Fibroblast of pulmonary artery (primary cell): ENCODE data around the gene CRTC1.

Experiments used
- DNase-seq: peaks from one replicate; pipeline ENCODE4 v3.0.0-alpha.2; 2010; ENCODE audit warnings: low read depth
- H3K4me3 ChIP-seq: replicated peaks from 2 replicates; pipeline ENCODE4 v1.5.1; 2011; ENCODE audit warnings: low read depth, mild to moderate bottlenecking, control low read depth, low read length, moderate library complexity
- CTCF ChIP-seq: IDR thresholded peaks from 2 replicates; pipeline ENCODE4 v1.5.1; 2011; ENCODE audit warnings: mild to moderate bottlenecking, control low read depth, low read length, inconsistent platforms; ENCODE audit errors: missing control alignments

CRTC1 gene

GRCh38 chr19:18781047-18781600, 97.6 kb downstream of the CRTC1 start:
- TF ChIP-seq CTCF, result no peak
- DNase-seq, result no peak
- no peak overlapping the region for H3K4me3 ChIP-seq

- no peak for DNase-seq
- no peak for TF ChIP-seq CTCF
- H3K4me3 ChIP-seq, result no peak overlapping the region
These were observed 98.5 kb downstream of the CRTC1 start for GRCh38 chr19:18781885-18782527.

GRCh38 chr19:18782559-18783225, 99.2 kb downstream of the CRTC1 start:
- no peak overlapping the region for H3K4me3 ChIP-seq
- no peak for TF ChIP-seq CTCF
- no peak for DNase-seq

GRCh38 chr19:18783958-18784785, 100.7 kb downstream of the CRTC1 start:
- TF ChIP-seq CTCF, result no peak

GRCh38 chr19:18784786-18785120, 101.3 kb downstream of the CRTC1 start:
- no peak for DNase-seq
- no peak for TF ChIP-seq CTCF

More at GRCh38 chr19:18783958-18784785, 100.7 kb downstream of the CRTC1 start:
- no peak for DNase-seq
- H3K4me3 ChIP-seq, result no peak overlapping the region

GRCh38 chr19:18785179-18786124, 102.0 kb downstream of the CRTC1 start:
- H3K4me3 ChIP-seq, result no peak overlapping the region
- peak; percentile 57 for DNase-seq
- no peak for TF ChIP-seq CTCF

More at GRCh38 chr19:18784786-18785120, 101.3 kb downstream of the CRTC1 start:
- no peak overlapping the region for H3K4me3 ChIP-seq
